OCI-LY3 (cell line): Measurements from ENCODE around the gene ISOC1.

ENCODE experiments used
- H2AFZ ChIP-seq: fragments of 200-600, 300-600 bp; shearing (Covaris generic); 2 replicates; pipeline ENCODE4 v1.6.0; 2014; ENCODE audit warnings: antibody characterized with exemption, low read depth, low read length
- H3K27ac ChIP-seq: fragments of 200-600, 300-600 bp; sonication (generic); 2 replicates; pipeline ENCODE4 v1.5.1; 2014; ENCODE audit warnings: mild to moderate bottlenecking, low read length, moderate library complexity, mixed read lengths
- H3K27me3 ChIP-seq: fragments of 200-600, 300-600 bp; sonication (generic); 2 replicates; pipeline ENCODE4 v1.6.1; 2014; ENCODE audit warnings: low read depth, low read length, mixed read lengths
- H3K36me3 ChIP-seq: fragments of 200-600, 300-600 bp; sonication (generic); replicated peaks from 2 replicates; pipeline ENCODE3; 2014; ENCODE audit warnings: low read depth, low read length, mixed read lengths
- H3K4me1 ChIP-seq: fragments of 300-600, 200-600 bp; sonication (generic); 2 replicates; pipeline ENCODE4 v1.6.1; 2014; ENCODE audit warnings: low read length, mixed read lengths
- H3K4me2 ChIP-seq: fragments of 200-600, 300-600 bp; sonication (generic); 2 replicates; pipeline ENCODE4 v1.6.1; 2014; ENCODE audit warnings: low read length, mixed read lengths
- H3K4me3 ChIP-seq: fragments of 300-600, 200-600 bp; sonication (generic); 2 replicates; pipeline ENCODE4 v1.5.1; 2014; ENCODE audit warnings: antibody characterized with exemption, mild to moderate bottlenecking, low read length, moderate library complexity
- H3K79me2 ChIP-seq: fragments of 300-600, 200-600 bp; shearing (Covaris generic); 2 replicates; pipeline ENCODE4 v1.6.1; 2014; ENCODE audit warnings: mild to moderate bottlenecking, low read length, mixed read lengths
- H3K9ac ChIP-seq: fragments of 300-600, 200-600 bp; shearing (Covaris generic); 2 replicates; pipeline ENCODE4 v1.6.0; 2014; ENCODE audit warnings: mild to moderate bottlenecking, low read length, moderate library complexity
- H3K9me3 ChIP-seq: fragments of 200-600, 300-600 bp; shearing (Covaris generic); 2 replicates; pipeline ENCODE4 v1.6.1; 2014; ENCODE audit warnings: low read length, mixed read lengths; ENCODE audit not compliant: insufficient read depth
- H4K20me1 ChIP-seq: fragments of 200-600, 300-600 bp; sonication (generic); 2 replicates; pipeline ENCODE4 v1.6.1; 2016; ENCODE audit warnings: low read length, mixed read lengths; ENCODE audit not compliant: insufficient read depth
- CTCF ChIP-seq: fragments of 200-600, 300-600 bp; sonication (generic); IDR thresholded peaks from 2 replicates; pipeline ENCODE4 v1.5.1; 2014; ENCODE audit warnings: antibody characterized with exemption, low read length, low read depth
- EZH2phosphoT487 ChIP-seq: fragments of 200-600 bp; shearing (Covaris generic); IDR thresholded peaks from 2 replicates; pipeline ENCODE4 v1.6.1; 2018; ENCODE audit warnings: antibody characterized with exemption, mixed run types, low read depth

The ISOC1 gene

GRCh38 chr5:129137637-129138036 lies 43.1 kb downstream of the ISOC1 start:
- Histone ChIP-seq H3K9ac (no peak overlapping the region), H3K27ac (no peak overlapping the region), H3K27me3 (no peaks in the 10 kb centered on the region), H3K4me2 (no peak overlapping the region), H3K4me3 (no peak overlapping the region), H2AFZ (no peak overlapping the region), H4K20me1 (no peaks in the 10 kb centered on the region), H3K9me3 (no peaks in the 10 kb centered on the region), H3K36me3 (no peaks in the 10 kb centered on the region), H3K79me2 (no peaks in the 10 kb centered on the region), H3K4me1 (no peaks in the 10 kb centered on the region)
- TF ChIP-seq EZH2phosphoT487, result no peak
- no peak for TF ChIP-seq CTCF

GRCh38 chr5:129141078-129141477 lies 46.5 kb downstream of the ISOC1 start:
- H3K79me2 ChIP-seq, result no peaks in the 10 kb centered on the region
- no peak overlapping the region for H3K4me2 ChIP-seq
- no peaks in the 10 kb centered on the region for H4K20me1 ChIP-seq
- no peak overlapping the region for H3K4me3 ChIP-seq
- no peaks in the 10 kb centered on the region for H3K9me3 ChIP-seq
- H2AFZ ChIP-seq, result no peak overlapping the region
- no peak overlapping the region for H3K9ac ChIP-seq
- TF ChIP-seq CTCF (no peak), EZH2phosphoT487 (no peak)
- no peaks in the 10 kb centered on the region for H3K4me1 ChIP-seq
- H3K36me3 ChIP-seq, result no peaks in the 10 kb centered on the region
- no peak overlapping the region for H3K27ac ChIP-seq
- H3K27me3 ChIP-seq, result no peaks in the 10 kb centered on the region

GRCh38 chr5:129141696-129142095 lies 47.1 kb downstream of the ISOC1 start:
- Histone ChIP-seq H3K79me2 (no peaks in the 10 kb centered on the region), H4K20me1 (no peaks in the 10 kb centered on the region), H3K9me3 (no peaks in the 10 kb centered on the region), H3K9ac (no peak overlapping the region), H3K36me3 (no peaks in the 10 kb centered on the region), H3K4me2 (no peak overlapping the region), H3K27me3 (no peaks in the 10 kb centered on the region), H3K4me1 (no peaks in the 10 kb centered on the region), H3K27ac (no peak overlapping the region), H2AFZ (no peak overlapping the region), H3K4me3 (no peak overlapping the region)
- TF ChIP-seq CTCF (no peak), EZH2phosphoT487 (no peak)

- Histone ChIP-seq H4K20me1 (no peaks in the 10 kb centered on the region), H3K36me3 (no peaks in the 10 kb centered on the region), H2AFZ (no peak overlapping the region)
Observed at GRCh38 chr5:129155876-129156275, 61.3 kb downstream of the ISOC1 start.

More at GRCh38 chr5:129155876-129156275, 61.3 kb downstream of the ISOC1 start:
- Histone ChIP-seq H3K9me3 (no peaks in the 10 kb centered on the region), H3K4me3 (no peak overlapping the region), H3K27me3 (no peaks in the 10 kb centered on the region), H3K4me1 (no peaks in the 10 kb centered on the region), H3K9ac (no peak overlapping the region), H3K4me2 (no peak overlapping the region), H3K79me2 (no peaks in the 10 kb centered on the region), H3K27ac (no peak overlapping the region)
- TF ChIP-seq EZH2phosphoT487 (no peak), CTCF (no peak)
